ENCODE results near the gene FRMPD4. TPM values are rescaled to one million over a fixed set of nuclear protein-coding genes. Genes with fewer than 3 reads are reported as not detected.

The FRMPD4 gene
- total RNA-seq, 1 experiment from 2014 or later, result not detected

DNA sequence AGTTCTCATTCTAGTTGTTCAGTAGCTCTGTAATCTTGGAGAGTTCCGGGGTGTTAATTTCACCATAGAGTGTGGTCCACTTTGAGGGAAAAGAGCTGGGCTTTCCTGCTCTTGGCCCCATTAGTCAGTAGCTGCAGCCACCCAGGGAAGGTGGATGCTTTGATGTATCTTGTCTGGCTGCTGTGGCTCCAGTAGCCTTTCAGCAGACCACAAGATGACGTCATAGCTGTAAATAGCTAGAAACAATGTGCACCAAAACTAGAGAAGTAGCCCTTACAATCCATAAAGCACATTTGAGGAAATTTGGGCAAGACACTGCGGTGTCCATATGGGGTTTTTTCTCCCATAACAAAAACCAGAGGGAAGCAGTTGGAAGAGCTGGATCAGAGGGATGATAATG is 620.0 kb downstream of the FRMPD4 start:
- ChIA-PET CTCF (no interaction called here), POLR2A (ENCODE audit: unreplicated experiment) (no interaction called here)
- TF ChIP-seq EZH2 (IDR thresholded peaks at IDR 0.05; ENCODE audit: low read depth), result no peak
- TF ChIP-seq, protein P1, sequence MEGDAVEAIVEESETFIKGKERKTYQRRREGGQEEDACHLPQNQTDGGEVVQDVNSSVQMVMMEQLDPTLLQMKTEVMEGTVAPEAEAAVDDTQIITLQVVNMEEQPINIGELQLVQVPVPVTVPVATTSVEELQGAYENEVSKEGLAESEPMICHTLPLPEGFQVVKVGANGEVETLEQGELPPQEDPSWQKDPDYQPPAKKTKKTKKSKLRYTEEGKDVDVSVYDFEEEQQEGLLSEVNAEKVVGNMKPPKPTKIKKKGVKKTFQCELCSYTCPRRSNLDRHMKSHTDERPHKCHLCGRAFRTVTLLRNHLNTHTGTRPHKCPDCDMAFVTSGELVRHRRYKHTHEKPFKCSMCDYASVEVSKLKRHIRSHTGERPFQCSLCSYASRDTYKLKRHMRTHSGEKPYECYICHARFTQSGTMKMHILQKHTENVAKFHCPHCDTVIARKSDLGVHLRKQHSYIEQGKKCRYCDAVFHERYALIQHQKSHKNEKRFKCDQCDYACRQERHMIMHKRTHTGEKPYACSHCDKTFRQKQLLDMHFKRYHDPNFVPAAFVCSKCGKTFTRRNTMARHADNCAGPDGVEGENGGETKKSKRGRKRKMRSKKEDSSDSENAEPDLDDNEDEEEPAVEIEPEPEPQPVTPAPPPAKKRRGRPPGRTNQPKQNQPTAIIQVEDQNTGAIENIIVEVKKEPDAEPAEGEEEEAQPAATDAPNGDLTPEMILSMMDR (conservative IDR thresholded peaks at IDR 0.05), result no peak
- no peak for DNase-seq
- Histone ChIP-seq H3K79me2 (ENCODE audit: low read depth) (no peaks in the 10 kb centered on the region), H4K20me1 (ENCODE audit: insufficient read depth) (no peaks in the 10 kb centered on the region), H3K4me1 (replicated peaks; ENCODE audit: insufficient read depth) (no peaks in the 10 kb centered on the region), H3K4me3 (no peak overlapping the region), H3K27ac (no peak overlapping the region), H3K9me3 (ENCODE audit: insufficient read depth, low read depth) (no peaks in the 10 kb centered on the region), H3K36me3 (ENCODE audit: low read depth) (no peaks in the 10 kb centered on the region), H3K9me2 (ENCODE audit: insufficient read depth) (no peaks in the 10 kb centered on the region), H3F3A (ENCODE audit: insufficient read depth, low read depth) (no peaks in the 10 kb centered on the region), H3K4me2 (no peak overlapping the region), H2AFZ (no peak overlapping the region), H3K27me3 (ENCODE audit: insufficient read depth, low read depth) (no peaks in the 10 kb centered on the region)
- intact Hi-C loops (cut with micrococcal nuclease; ENCODE audit: unreplicated experiment), result no loop called here
- BruUV-seq (replicated peaks), result no TSS peak

DNA sequence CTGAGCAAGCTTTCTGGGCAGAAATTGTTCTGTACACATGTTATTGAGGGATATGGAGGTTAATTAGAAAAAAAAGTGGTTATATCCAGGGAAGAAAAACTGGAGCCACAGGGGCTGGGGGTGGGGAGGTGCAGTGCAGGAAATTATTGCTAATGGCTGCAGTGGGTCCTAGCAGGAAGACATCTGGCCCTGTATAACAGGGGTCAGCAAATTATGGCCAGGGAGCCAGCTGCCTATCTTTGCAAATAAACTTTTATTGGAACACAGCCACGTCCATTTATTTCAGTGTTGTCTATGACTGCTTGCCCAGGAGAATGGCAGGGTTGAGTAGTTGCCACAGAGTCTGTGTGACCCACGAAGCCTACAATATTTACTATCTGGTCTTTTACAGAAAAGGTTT is 629.6 kb downstream of the FRMPD4 start:
- Histone ChIP-seq H3K4me1 (replicated peaks; ENCODE audit: insufficient read depth) (no peaks in the 10 kb centered on the region; the same call in 1 of the 2 replicates), H4K20me1 (ENCODE audit: insufficient read depth) (no peaks in the 10 kb centered on the region), H3K9me2 (ENCODE audit: insufficient read depth) (no peaks in the 10 kb centered on the region), H3F3A (ENCODE audit: insufficient read depth, low read depth) (no peaks in the 10 kb centered on the region), H2AFZ (no peak overlapping the region), H3K36me3 (ENCODE audit: low read depth) (no peaks in the 10 kb centered on the region), H3K4me3 (no peak overlapping the region), H3K4me2 (no peak overlapping the region), H3K27me3 (ENCODE audit: insufficient read depth, low read depth) (no peaks in the 10 kb centered on the region), H3K79me2 (ENCODE audit: low read depth) (no peaks in the 10 kb centered on the region), H3K9me3 (ENCODE audit: insufficient read depth, low read depth) (no peaks in the 10 kb centered on the region), H3K27ac (no peak overlapping the region)
- intact Hi-C loops (cut with micrococcal nuclease; ENCODE audit: unreplicated experiment), result no loop called here
- DNase-seq, result no peak
- ChIA-PET CTCF (no interaction called here), POLR2A (ENCODE audit: unreplicated experiment) (no interaction called here)
- no TSS peak for BruUV-seq (replicated peaks)
- no peak for TF ChIP-seq EZH2 (IDR thresholded peaks at IDR 0.05; ENCODE audit: low read depth)
- TF ChIP-seq, protein P1 (conservative IDR thresholded peaks at IDR 0.05), result no peak

DNA sequence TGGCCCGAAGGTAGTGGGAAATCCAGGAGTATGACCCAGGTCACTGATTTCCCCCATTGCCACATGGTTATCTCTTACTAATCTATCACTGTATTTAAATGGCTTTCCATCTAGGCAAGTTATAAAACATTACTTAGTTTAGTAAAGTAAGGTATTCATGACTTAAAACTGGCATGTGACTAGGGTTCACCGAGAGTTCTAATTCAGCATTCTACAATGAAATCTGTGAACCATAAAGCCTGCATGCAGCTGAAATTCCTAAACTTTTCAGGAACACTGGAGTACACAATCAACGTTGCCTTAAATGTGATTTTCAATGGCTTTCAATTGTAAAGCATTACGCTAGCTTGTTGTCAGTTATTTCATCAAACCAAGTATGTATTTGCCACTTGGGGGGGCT is 630.2 kb downstream of the FRMPD4 start:
- intact Hi-C loops (cut with micrococcal nuclease; ENCODE audit: unreplicated experiment), result no loop called here
- Histone ChIP-seq H3K27me3 (ENCODE audit: insufficient read depth, low read depth) (no peaks in the 10 kb centered on the region), H3K27ac (no peak overlapping the region), H3K36me3 (ENCODE audit: low read depth) (no peaks in the 10 kb centered on the region), H3F3A (ENCODE audit: insufficient read depth, low read depth) (no peaks in the 10 kb centered on the region), H4K20me1 (ENCODE audit: insufficient read depth) (no peaks in the 10 kb centered on the region), H3K4me3 (no peak overlapping the region), H2AFZ (no peak overlapping the region), H3K9me2 (ENCODE audit: insufficient read depth) (no peaks in the 10 kb centered on the region), H3K79me2 (ENCODE audit: low read depth) (no peaks in the 10 kb centered on the region), H3K9me3 (ENCODE audit: insufficient read depth, low read depth) (no peaks in the 10 kb centered on the region), H3K4me1 (replicated peaks; ENCODE audit: insufficient read depth) (no peaks in the 10 kb centered on the region; the same call in 1 of the 2 replicates), H3K4me2 (no peak overlapping the region)
- CTCF ChIA-PET, result no interaction called here
- POLR2A ChIA-PET (ENCODE audit: unreplicated experiment), result no interaction called here
- no peak for DNase-seq
- TF ChIP-seq, protein P1 (conservative IDR thresholded peaks at IDR 0.05), result no peak
- TF ChIP-seq EZH2 (IDR thresholded peaks at IDR 0.05; ENCODE audit: low read depth), result no peak
- BruUV-seq (replicated peaks), result no TSS peak

Data from PC-9 (cell line).